DMS53 treated with DMSO at 0.1 percent for 48 hours (cell line): ENCODE data around the gene MCM7.
A peak's percentile ranks its signal among the peaks of the same experiment; 100 is the strongest.

Source experiments
- DNase-seq: peaks from one replicate; lab custom pipeline; 2025; ENCODE audit not compliant: unreplicated experiment; lab: John Stamatoyannopoulos, UW

Gene MCM7

DNA sequence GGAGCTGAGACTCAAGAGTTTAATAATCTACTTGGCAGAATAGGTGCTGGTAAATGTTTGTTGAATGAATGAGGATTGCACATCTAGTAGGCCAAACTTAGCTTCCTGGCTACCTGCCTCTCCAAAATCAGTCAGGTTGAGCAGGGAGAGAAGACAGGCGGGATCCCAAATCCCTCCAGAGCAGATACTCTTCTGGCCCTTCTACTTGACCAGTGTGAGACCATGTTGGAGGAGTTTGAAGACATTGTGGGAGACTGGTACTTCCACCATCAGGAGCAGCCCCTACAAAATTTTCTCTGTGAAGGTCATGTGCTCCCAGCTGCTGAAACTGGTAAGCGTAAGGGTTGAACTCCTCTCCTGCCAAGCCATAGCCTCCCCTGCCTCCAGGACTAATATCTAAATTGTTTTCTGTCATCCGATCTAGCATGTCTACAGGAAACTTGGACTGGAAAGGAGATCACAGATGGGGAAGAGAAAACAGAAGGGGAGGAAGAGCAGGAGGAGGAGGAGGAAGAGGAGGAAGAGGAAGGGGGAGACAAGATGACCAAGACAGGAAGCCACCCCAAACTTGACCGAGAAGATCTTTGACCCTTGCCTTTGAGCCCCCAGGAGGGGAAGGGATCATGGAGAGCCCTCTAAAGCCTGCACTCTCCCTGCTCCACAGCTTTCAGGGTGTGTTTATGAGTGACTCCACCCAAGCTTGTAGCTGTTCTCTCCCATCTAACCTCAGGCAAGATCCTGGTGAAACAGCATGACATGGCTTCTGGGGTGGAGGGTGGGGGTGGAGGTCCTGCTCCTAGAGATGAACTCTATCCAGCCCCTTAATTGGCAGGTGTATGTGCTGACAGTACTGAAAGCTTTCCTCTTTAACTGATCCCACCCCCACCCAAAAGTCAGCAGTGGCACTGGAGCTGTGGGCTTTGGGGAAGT is 23.4 kb upstream of the MCM7 start:
- no peak for DNase-seq

DNA sequence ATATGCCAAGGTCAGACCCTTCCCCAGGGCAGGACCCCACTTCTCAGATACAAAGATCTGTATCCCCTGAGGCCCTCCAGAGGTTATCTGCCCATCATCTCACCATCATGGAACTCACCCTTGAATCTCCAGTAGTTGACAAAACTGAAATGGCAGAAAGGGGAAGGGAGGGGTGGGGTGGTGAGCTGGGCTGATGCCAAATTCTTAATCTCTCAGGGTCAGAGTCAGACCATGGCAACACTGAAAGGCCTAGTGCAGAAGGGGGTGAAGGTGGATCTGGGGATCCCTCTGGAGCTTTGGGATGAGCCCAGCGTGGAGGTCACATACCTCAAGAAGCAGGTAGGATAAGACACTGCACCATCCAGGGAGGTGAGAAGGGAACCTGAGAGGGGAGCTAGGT is 21.4 kb upstream of the MCM7 start:
- DNase-seq: no peak

DNA sequence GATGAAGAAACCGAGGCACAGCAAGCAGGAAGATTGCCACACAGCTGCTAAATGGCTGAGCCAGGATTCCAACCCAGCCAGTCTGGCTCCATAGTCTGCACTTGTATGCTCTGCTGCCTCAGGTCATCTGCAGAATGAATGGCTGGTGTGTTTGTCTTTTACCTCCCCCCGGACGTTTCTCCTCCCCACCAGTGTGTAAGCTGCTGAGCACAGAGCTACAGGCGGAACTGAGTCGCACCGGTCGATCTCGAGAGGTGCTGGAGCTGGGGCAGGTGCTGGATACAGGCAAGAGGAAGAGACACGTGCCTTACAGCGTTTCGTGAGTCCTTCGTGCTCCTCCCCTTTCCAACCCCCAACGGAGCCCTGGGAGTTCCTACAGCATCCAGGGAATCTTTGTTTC is 20.9 kb upstream of the MCM7 start:
- peak; percentile 98 for DNase-seq

DNA sequence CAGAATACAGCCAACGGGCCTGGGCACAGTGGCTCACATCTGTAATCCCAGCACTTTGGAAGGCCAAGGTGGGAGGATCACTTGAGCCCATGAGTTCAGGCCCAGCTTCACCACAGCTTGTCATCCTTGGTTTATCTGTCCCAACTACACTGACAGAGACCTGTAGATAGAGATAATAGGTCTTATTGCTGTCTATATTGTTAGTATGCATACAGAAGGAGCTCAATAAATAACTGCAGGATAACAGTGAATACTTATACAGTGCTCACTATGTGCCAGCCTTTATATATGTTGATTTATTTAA is 19.5 kb upstream of the MCM7 start:
- no peak for DNase-seq

DNA sequence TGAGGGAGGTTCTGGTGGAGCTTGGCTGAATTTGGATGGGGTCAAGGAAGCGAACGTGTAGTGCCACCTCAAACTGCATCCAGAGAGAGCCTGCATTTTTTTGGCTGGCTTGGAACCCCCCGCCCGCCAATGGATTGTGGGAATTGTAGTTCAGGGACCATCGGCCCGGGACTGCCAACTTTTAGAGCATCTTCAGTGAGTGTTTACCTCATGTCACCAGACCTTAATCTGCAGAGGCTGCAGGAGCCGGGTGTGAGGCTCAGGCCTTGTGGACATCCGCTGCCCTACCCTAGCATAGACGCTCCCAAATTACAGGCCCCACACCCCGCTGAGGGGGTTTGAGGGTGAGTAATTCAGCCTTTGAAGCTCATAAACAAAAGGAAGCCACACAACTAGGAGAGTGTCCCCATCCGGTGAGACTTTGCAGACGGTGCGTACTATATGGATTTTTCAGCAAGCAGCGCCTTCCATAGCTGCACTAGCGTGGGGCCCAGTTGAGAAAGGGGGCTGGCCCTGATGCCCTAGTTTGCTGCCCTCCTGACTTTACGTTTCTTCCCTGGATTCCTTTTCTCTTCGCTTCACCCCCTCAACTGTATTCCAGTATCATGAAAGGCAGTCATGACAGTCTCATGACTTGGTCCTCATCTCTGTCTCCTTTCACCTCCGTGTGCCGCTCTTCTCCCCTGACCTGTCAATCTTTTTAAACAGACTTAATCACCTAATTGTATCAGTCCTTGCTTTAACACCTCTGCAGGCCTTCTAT is 19.0 kb upstream of the MCM7 start:
- peak; percentile 63 for DNase-seq

- peak; percentile 94 for DNase-seq
Measured at GRCh38 chr7:100119072-100119969, 18.1 kb upstream of the MCM7 start, which contains the start of the genes CNPY4 and TAF6. CNPY4 (plus strand) TSS chr7:100119634; CDS start chr7:100119745, 111 bp downstream. TAF6 (minus strand) TSS chr7:100119358; CDS start chr7:100114209, 5,149 bp downstream.

- DNase-seq: no peak
Measured at GRCh38 chr7:100118388-100119071, 17.3 kb upstream of the MCM7 start.

DNA sequence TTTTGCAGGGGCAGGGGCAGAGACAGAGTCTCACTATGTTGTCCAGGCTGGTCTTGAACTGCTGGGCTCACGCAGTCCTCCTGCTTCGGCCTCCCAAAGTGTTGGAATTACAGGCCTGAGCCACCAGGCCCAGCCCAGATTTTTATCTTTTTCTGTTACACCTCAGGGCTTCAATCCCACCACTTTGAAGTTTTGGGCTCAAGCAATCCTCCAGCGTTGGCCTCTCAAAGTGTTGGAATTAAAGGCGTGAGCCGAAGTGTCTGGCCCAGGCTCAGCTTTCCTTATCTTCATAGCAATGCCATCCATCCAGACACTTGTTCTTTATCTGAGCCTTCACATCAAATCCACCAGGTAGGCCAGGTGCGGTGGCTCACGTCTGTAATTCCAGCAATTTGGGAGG is 13.8 kb upstream of the MCM7 start:
- no peak for DNase-seq

DNA sequence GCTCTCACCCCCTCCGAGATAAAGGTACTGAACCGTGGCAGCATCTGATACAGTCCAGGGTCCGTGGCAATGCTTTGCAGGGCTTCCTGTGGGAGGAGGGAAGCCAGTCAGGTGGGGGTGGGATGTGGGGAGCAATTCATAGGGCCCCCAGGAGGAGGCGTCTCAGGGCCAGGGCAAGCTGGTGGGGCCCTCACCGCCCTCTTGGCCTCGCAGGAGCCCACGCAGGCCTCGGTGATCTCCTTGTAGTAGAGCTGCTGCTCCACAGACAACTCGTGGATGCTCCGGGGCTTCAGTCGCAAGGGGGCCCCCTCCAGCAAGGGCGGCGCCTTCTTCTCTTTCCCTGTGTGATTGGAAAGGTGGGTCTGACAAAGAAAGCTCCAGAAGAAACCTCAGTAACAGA is 10.7 kb upstream of the MCM7 start:
- no peak for DNase-seq

DNA sequence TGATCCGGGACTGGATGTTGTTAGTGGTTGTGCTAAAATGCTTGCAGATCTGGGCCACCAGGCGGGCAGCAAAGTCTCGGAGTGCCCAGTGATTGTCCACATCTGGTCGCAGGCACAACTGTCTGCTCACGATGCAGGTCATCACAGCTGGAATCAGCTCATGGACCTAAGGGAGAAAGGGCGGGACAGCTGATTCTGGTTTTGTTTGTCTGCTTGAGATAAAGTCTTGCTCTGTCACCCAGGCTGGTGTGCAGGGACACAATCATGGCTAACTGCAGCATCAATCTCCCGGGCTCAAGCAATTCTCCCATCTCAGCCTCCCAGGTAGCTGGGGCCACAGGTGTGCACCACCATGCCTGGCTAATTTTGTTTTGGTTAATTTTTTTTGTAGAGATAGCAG is 10.0 kb upstream of the MCM7 start:
- DNase-seq: no peak

DNA sequence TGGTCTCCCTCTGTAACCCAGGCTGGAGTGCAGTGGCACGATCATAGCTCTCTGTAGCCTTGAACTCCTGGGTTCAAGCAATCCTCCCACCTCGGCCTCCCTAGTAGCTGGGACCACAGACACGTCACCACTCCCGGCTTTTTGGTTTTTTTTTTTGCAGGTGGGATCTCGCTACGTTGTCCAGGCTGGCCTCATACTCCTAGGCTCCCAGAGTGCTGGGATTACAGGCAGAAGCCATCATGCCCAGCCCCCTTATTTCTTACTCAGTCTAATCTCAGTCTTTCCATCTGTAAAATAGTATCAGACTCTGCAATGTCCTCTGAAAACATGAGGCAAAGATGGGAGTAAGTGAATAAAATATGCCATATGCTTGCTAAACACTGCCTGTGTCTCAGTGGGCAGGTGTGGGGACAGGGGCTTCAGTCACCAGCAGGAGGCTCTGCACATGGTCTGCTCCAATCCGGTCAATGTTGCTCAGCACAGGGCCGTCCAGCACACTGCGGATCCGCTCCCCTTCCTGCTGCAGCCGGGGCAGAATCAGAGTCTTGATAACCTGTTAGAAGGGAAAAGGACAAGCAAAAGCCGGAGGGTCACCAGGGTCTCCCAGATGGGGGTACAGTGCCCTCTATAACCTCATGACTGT is 8.4 kb upstream of the MCM7 start:
- DNase-seq: no peak

DNA sequence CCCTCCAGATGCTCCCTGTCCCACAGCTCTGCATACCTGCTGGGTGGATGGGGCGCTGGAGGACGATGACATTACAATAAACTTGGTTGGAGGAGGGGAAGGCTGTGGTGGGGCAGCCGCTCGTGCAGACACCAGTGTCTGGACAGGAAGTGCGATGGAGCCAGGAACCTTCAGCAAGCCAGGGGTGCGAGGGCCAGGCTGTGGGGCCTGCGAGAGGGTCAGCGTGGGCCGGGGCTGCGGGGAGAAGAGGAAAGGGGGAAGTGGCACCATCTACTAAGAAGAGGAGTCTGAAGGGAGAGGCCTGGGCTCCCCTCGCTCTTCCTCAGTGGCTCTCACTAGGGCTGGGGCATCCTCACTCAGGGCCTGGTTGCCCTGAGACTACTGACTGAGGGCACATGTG is 6.7 kb upstream of the MCM7 start:
- no peak for DNase-seq

DNA sequence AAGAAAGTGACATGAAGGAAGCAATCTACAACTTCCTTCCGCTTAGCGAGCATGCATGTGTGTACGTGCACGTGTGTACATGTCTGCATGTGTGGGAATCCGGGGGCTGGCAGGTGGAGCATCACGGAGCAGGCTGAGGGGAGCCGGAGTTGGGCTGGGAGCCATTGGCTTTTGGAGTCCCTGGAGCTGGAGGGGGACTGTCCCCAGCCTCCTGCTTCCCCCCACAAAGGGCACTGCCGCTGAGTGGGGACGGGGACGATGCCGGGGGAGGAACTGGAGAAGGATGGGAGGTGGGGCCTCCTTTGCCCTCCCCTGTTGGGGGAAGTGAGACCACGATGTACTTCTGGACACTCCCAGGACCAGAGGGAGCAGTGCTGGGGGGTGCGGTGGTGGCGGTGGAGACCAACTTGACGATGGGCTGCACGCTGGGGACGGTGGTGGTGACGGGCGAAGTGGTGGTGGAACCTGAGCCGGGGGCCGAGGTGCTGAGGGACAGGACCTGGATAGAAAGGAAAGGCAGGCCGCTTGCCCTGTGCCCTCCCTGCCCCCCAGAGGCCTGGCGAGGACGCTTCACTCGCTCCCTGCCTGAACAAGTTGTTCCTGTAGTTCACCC is 6.0 kb upstream of the MCM7 start:
- no peak for DNase-seq

GRCh38 chr7:100106633-100107032 is 5.4 kb upstream of the MCM7 start:
- no peak for DNase-seq

DNA sequence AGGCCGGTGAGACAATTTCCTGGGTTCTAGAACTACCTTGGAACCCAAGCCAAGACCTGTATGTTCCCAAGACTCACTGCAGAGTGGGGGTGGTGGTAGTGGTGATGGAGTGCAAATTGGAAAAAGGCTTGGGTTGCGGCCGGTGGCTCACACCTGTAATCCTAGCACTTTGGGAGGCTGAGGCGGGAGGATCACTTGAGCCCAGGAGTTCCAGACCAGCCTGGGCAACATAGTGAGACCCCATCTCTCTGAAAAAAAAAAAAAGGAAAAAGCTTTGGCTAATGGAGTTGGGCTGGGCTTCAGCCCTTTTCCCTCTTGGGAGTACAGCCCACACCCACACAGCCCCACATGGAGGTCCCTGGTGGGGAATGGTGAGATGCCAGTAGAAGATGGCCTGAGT is 4.3 kb upstream of the MCM7 start:
- no peak for DNase-seq

DNA sequence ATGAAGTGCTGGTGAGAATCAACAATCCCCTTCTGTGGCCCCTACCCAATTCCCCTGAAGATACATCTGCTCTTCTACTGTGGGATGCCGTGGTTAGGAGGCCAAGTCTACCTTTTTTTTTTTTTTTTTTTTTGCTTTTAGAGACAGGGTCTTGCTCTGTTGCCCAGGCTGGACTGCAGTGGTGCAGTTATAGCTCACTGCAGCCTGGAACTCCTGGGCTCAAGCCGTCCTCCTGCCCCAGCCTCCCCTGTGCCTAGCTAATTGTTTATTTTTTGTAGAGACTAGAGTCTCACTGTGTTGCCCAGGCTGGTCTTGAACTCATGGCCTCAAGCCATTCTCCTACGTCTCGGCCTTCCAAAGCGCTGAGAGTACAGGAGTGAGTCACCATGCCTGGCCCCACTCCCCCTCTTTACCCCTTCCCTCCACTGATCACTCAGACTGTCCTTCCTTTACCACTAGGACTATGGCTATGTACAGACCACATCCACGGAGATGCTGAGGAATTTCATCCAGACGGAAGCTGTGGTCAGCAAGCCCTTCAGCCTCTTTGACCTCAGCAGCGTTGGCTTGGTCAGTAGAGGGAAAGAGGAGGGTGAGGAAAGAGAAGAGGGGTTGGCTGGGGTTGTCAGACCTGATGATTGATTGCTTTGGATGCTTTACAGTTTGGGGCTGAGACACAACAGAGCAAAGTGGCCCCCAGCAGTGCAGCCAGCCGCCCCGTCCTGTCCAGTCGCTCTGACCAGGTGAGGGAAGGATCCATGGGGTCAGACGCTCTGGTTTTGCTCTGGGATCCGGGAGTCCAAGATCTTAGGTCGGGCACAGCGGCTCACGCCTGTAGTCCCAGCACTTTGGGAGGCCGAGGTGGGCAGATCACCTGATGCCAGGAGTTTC is 2.0 kb upstream of the MCM7 start:
- no peak for DNase-seq

GRCh38 chr7:100100420-100101015 is 679 bp downstream of the MCM7 start:
- DNase-seq: peak; percentile 93

- DNase-seq: no peak
Measured at GRCh38 chr7:100099452-100099851, 1.7 kb downstream of the MCM7 start.
